Cardiac muscle cell (in vitro differentiated cells and primary cell): ENCODE data around the gene TMEM11. TPM values are rescaled to one million over a fixed set of nuclear protein-coding genes. Genes with fewer than 3 reads are reported as not detected.

Experiments
- DNase-seq, 2 donors: peaks; one replicate each; pipeline versions ENCODE4 v3.0.0 to v3.0.0-alpha.2; 2010 to 2017; ENCODE audit warnings: low read depth in 1 of 2, low spot score in 1 of 2
- H3K27ac ChIP-seq: fragments of 200-600 bp; sonication (generic); 2 replicates; pipeline ENCODE4 v1.5.1; 2016
- H3K27me3 ChIP-seq: fragments of 200-600 bp; sonication (generic); 2 replicates; pipeline ENCODE4 v1.6.0; 2016; ENCODE audit warnings: control low read depth
- H3K36me3 ChIP-seq: fragments of 200-600 bp; sonication (generic); 2 replicates; pipeline ENCODE4 v1.5.1; 2016; ENCODE audit warnings: control low read depth
- H3K4me1 ChIP-seq: fragments of 200-600 bp; sonication (generic); 2 replicates; pipeline ENCODE4 v1.8.1; 2017; ENCODE audit warnings: low read depth, mild to moderate bottlenecking, mixed run types
- H3K4me3 ChIP-seq: fragments of 200-600 bp; sonication (generic); 2 replicates; pipeline ENCODE4 v1.5.1; 2016; ENCODE audit warnings: mild to moderate bottlenecking
- H3K9me3 ChIP-seq: fragments of 200-600 bp; sonication (generic); 2 replicates; pipeline ENCODE4 v1.5.1; 2017; ENCODE audit warnings: low read depth, mild to moderate bottlenecking, control low read depth
- polyA plus RNA-seq: library from polyadenylated mRNA; unstranded; fragments of >200 nt; fragmentation: Nextera tagmentation; extraction: Ambion mirVana; gene quantifications from 2 replicates; pipeline ENCODE4 v1.2.1, GENCODE V29; 2016
- total RNA-seq: library from RNA; depleted of rRNA; stranded (reverse); fragments of >200 nt; gene quantifications from 2 replicates; pipeline ENCODE4 v1.2.3, GENCODE V29; 2016
- TF ChIP-seq, protein P1 (sequence below): IDR thresholded peaks from 2 replicates; pipeline ENCODE4 v1.5.1; 2012; ENCODE audit warnings: low read depth, mild to moderate bottlenecking, low read length

The TMEM11 gene
- total and polyA plus RNA-seq, 2 experiments from 2014 or later: 37.9 to 91.0 TPM

DNA sequence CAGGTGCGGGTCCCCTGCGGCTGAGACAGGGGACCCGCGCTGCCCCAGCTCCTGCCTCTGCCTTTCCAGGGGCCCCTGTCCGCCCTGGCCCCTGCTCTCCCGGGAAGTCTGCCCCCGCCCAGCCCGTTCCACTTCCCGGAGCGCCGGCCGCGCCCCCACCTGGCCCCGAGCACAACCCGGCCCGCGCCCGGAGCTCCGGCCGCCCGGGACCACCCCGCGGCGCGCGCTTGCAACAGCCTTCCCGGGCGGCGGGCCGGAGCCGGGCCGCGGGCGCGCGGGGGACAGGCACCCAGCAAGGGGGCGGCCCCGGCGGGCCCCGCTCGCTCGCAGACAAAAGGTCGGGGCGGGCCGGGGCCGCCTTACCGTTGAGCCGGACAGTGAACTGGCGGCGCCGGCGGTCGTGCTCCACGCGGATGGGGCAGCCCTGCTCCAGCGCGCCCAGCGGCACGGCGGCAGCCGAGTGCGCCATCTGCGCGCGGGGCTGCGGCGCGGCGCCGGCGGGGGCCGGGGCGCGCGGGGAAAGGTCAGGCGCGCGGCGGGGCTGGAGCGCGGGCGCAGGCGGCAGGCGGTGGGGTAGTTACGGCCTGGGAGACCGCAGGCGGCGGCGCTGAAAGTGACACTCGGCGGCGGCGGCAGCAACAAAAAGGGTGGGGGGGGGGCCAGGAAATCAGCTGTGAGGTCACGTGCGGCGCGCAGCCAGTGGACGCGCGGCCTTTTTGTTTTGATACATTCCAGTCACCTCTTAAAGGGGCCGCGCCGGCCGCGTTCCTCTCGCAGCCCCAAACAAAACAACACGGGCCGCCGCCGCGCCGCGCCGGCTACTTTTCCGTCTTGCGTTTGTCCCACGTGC lies 39.1 kb upstream of the TMEM11 start, which contains the start of gene NATD1:
Gene NATD1 (minus strand): TSS at position 615 of the 850 bp plus-strand sequence. CDS start 146 bp downstream, at position 469.
- Histone ChIP-seq H3K27me3 (no peaks in the 10 kb centered on the region), H3K27ac (peak within 1 kb of the TSS; percentile 84), H3K9me3 (no peaks in the 10 kb centered on the region), H3K36me3 (no peaks in the 10 kb centered on the region), H3K4me3 (peak within 1 kb of the TSS; percentile 48), H3K4me1 (peaks cover 10% of the 10 kb centered on the region)
- TF ChIP-seq, protein P1, sequence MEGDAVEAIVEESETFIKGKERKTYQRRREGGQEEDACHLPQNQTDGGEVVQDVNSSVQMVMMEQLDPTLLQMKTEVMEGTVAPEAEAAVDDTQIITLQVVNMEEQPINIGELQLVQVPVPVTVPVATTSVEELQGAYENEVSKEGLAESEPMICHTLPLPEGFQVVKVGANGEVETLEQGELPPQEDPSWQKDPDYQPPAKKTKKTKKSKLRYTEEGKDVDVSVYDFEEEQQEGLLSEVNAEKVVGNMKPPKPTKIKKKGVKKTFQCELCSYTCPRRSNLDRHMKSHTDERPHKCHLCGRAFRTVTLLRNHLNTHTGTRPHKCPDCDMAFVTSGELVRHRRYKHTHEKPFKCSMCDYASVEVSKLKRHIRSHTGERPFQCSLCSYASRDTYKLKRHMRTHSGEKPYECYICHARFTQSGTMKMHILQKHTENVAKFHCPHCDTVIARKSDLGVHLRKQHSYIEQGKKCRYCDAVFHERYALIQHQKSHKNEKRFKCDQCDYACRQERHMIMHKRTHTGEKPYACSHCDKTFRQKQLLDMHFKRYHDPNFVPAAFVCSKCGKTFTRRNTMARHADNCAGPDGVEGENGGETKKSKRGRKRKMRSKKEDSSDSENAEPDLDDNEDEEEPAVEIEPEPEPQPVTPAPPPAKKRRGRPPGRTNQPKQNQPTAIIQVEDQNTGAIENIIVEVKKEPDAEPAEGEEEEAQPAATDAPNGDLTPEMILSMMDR: no peak
- peak; percentile 91 to 92 for DNase-seq

GRCh38 chr17:21252289-21252795 lies 38.4 kb upstream of the TMEM11 start:
- Histone ChIP-seq H3K27me3 (no peaks in the 10 kb centered on the region), H3K36me3 (no peaks in the 10 kb centered on the region), H3K4me1 (peaks cover 14% of the 10 kb centered on the region), H3K4me3 (peak overlapping the region; percentile 48), H3K9me3 (no peaks in the 10 kb centered on the region), H3K27ac (peak overlapping the region; percentile 14)
- TF ChIP-seq, protein P1: no peak
- no peak for DNase-seq

GRCh38 chr17:21251337-21252010 lies 37.5 kb upstream of the TMEM11 start:
- Histone ChIP-seq H3K36me3 (no peaks in the 10 kb centered on the region), H3K4me1 (peaks cover 14% of the 10 kb centered on the region), H3K4me3 (no peak overlapping the region), H3K9me3 (no peaks in the 10 kb centered on the region), H3K27me3 (no peaks in the 10 kb centered on the region), H3K27ac (no peak overlapping the region)
- TF ChIP-seq, protein P1: no peak
- DNase-seq: no peak

DNA sequence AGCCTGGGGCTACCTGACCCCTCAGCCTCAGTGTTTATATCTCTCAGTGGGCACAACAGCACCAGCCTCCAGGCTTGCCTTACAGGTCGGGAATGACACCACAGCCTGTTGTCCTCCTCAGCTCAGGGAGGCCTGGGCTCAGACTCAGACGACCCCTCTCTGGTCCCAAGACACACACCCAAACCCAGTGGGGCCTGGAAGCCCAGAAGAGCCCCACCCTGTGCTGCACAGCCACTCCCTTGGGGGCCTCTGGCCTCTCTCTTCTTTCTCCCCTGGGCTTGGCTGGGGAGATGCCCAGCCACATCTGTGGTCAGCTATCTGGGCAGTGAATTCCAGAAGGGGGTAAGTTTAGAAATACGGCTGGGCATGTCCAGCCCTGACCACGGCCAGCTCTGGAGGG lies 36.9 kb upstream of the TMEM11 start:
- TF ChIP-seq, protein P1: no peak
- no peak overlapping the region for H3K4me3 ChIP-seq
- DNase-seq: peak in 1 of 2 donors; percentile 11

GRCh38 chr17:21249920-21250703 lies 36.2 kb upstream of the TMEM11 start:
- no peaks in the 10 kb centered on the region for H3K36me3 ChIP-seq
- peaks cover 14% of the 10 kb centered on the region for H3K4me1 ChIP-seq
- no peak overlapping the region for H3K4me3 ChIP-seq
- H3K9me3 ChIP-seq: no peaks in the 10 kb centered on the region
- peak overlapping the region; percentile 72 for H3K27ac ChIP-seq
- no peaks in the 10 kb centered on the region for H3K27me3 ChIP-seq
- TF ChIP-seq, protein P1: no peak
- no peak for DNase-seq

More for the DNA sequence above, 36.9 kb upstream of the TMEM11 start:
- H3K36me3 ChIP-seq: no peaks in the 10 kb centered on the region
- no peaks in the 10 kb centered on the region for H3K9me3 ChIP-seq
- no peak overlapping the region for H3K27ac ChIP-seq
- peaks cover 14% of the 10 kb centered on the region for H3K4me1 ChIP-seq
- H3K27me3 ChIP-seq: no peaks in the 10 kb centered on the region
